ENCODE measurements around the gene CHCHD2.

CHCHD2 gene

GRCh38 chr7:56078196-56078595 lies 28.1 kb downstream of the CHCHD2 start:
- TF ChIP-seq ZFX (IDR thresholded peaks at IDR 0.05; ENCODE audit: borderline replicate concordance) (no peak), CTCF (IDR thresholded peaks at IDR 0.05) (no peak)
- H3K27ac ChIP-seq, result peak overlapping the region; percentile 80

GRCh38 chr7:56077681-56078080 lies 28.6 kb downstream of the CHCHD2 start:
- no peak overlapping the region for H3K27ac ChIP-seq
- TF ChIP-seq ZFX (IDR thresholded peaks at IDR 0.05; ENCODE audit: borderline replicate concordance), result no peak
- TF ChIP-seq CTCF (IDR thresholded peaks at IDR 0.05), result no peak

- TF ChIP-seq ZFX (IDR thresholded peaks at IDR 0.05; ENCODE audit: borderline replicate concordance) (no peak), CTCF (IDR thresholded peaks at IDR 0.05) (peak; percentile 98)
- peak overlapping the region; percentile 32 for H3K27ac ChIP-seq
These were observed 31.9 kb downstream of the CHCHD2 start for GRCh38 chr7:56074371-56074791.

- H3K27ac ChIP-seq, result peak overlapping the region; percentile 93; the same call in 1 of the 2 replicates
These were observed 39.9 kb downstream of the CHCHD2 start for GRCh38 chr7:56066376-56066775.

- TF ChIP-seq ZFX (IDR thresholded peaks at IDR 0.05; ENCODE audit: borderline replicate concordance), result no peak
- peak; percentile 34 for TF ChIP-seq CTCF (IDR thresholded peaks at IDR 0.05)
- H3K27ac ChIP-seq, result peak within 1 kb of the TSS; percentile 93
These were observed 42.2 kb downstream of the CHCHD2 start, which contains the start of gene SUMF2 for GRCh38 chr7:56063882-56064625. TSS of gene SUMF2 (plus strand) at chr7:56064286. CDS start at chr7:56064312, 26 bp downstream.

GRCh38 chr7:56063500-56063881 lies 42.8 kb downstream of the CHCHD2 start:
- H3K27ac ChIP-seq, result peak overlapping the region; percentile 93
- TF ChIP-seq ZFX (IDR thresholded peaks at IDR 0.05; ENCODE audit: borderline replicate concordance), result no peak
- no peak for TF ChIP-seq CTCF (IDR thresholded peaks at IDR 0.05)

GRCh38 chr7:56062382-56062781 lies 43.9 kb downstream of the CHCHD2 start:
- H3K27ac ChIP-seq, result peak overlapping the region; percentile 93

More at GRCh38 chr7:56062382-56062781, 43.9 kb downstream of the CHCHD2 start:
- no peak for TF ChIP-seq CTCF (IDR thresholded peaks at IDR 0.05)
- TF ChIP-seq ZFX (IDR thresholded peaks at IDR 0.05; ENCODE audit: borderline replicate concordance), result no peak

All from 22Rv1 (cell line).